GM21423 (cell line): ENCODE measurements around the gene ITGB3.

Experiments
- ATAC-seq: cut with Tn5 transposase; IDR thresholded peaks from one replicate; pipeline ENCODE4 v1.9.1; 2021; ENCODE audit warnings: mild to moderate bottlenecking, moderate library complexity; ENCODE audit not compliant: unreplicated experiment

ITGB3 gene

DNA sequence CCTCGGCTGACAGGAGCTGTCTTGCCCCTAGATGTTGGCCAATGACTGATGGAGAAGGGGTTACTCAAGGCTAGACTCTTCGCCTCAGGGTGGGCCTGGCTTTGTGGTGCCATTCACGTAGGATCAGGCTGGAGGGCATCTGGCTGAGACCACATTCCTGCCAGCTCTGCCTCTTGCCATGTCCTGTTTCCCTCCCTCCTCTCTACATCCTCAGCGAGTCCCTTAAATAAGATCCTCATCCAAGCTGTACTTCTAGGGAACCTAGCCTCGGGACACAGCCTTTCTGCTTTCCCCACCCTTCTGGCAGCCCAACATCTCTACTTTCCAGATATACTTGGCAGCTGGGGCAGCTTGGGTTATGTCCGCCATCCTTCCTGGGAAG is 42.2 kb downstream of the ITGB3 start:
- ATAC-seq: no peak

DNA sequence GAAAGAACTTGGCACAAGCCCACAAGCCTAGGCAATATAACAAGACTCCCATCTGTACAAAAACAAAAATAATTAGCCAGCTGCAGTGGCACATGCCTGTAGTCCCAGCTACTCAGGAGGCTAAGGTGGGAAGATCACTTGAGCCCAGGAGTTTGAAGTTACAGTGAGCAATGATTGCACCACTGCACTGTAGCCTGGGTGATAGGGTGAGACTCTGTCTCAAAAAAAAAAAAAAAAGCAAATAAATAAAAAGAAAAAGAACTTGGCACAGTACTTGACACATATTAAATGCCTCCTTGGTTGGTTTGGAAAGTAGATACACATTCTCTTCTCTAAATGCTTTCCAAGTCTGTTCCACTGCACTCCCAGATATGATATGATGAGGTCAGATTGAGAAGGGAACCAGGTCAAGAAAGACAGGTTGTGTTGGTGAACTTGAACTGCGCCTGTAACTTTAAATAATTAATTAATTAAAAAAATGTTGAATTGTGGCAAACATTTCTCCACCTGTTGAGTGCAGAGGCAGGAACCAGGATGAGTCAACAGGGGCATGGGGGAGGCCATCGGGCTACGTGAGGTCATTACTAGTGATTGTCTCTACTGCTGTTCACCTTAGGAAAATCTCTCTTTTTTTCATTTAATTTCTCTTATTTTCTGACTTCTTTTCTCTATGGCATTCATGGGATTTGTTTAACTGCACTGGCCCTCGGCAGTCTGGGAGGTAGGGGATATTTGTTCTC is 44.2 kb downstream of the ITGB3 start:
- no peak for ATAC-seq

DNA sequence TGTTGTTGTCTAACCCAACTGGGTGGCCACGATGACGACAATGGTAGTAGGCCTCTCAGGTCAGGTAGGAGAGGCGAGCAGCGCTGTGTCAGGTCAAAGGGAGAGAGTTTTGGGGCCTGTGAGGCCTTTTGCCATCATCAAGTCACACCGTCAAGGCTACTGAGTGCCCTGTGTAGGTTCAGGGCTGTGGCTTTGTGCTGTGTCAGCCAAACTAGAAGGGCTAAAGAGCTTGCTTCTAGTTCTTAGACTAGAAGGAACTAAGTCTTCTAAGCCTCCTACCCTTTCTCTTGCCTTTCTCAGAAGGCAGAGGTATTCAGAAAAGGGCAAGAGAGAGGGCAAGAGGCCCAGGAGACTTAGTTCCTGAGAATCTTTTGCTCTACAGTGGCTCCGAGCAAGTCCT is 45.1 kb downstream of the ITGB3 start:
- ATAC-seq: no peak

DNA sequence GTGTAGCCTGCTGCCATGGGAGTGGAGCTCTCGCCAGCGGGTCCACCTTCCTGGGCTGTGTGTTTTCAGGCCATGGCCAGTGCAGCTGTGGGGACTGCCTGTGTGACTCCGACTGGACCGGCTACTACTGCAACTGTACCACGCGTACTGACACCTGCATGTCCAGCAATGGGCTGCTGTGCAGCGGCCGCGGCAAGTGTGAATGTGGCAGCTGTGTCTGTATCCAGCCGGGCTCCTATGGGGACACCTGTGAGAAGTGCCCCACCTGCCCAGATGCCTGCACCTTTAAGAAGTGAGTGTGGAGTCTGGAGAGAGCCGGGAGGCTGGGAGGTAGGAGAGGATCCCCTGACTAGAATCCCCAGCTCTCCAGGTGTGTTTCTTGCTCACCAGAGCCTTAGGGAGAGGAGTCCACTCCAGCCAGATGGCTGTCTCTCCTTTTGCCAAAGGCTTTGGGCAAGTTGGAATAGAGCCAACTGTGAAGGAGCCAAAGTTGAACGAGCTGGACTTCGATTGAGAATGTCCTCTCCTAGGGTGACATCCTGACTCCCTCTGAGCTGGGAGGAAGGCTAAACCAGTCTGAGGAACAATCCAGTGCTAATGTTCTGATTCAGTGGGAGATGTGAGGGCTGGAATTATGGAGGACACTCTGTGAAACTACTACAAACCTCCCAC is 45.7 kb downstream of the ITGB3 start:
- no peak for ATAC-seq

DNA sequence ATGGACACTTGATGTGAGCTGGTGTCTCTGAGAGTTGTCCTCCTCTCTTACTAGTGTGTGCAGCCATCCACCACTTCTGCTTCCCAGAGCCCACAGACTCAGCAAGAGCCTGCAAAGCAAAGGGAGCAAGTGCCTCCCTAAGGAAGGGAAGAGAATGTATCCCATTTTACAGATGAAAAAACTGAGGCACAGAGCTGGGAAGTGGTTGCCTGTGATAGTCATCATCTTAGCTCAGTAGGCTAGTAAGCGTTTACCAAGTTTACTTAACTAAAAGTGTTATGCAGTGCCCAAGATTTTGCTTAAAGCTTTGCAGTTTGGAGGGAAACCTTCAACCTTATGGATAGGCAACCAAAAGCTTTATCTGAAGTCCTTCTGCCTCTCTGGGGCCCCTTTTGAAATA is 47.1 kb downstream of the ITGB3 start:
- no peak for ATAC-seq

DNA sequence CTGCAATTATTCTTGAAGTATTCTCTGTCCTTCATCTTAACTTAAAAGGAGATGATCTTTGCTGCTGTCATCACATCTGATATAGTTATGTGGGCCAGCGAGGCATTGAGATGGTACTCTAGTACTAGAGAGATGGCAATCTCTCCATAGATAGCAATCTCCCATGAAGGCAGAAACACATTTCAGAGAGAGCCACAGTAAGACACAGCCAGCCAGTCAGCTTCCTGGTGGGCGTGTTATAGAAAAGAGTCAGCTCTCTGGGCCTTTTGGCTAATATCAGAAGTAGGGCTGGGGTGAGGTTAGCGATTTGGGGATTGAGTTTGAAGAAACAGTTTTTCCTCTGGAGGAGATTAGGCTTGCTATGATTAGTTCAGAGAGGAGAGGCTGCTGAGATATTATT is 47.5 kb downstream of the ITGB3 start:
- ATAC-seq: no peak

DNA sequence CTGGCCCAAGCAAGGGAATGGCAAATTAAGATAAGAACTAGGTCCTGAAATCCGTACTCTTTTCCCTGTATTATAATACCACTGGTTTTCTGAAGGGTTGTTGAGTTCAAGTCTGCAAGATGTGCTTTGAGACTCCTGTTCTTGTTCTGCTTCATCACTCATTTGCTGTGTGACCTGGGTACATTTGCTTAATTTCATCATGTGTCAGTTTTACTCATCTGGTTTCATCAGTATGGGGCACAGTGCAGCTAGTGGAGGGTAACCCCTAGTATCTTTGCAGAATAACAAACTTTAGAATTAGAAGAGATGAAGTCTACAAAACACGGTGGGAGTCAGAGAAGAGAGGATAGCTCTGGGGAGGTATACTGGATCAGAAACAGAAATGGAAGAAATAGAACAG is 48.2 kb downstream of the ITGB3 start:
- ATAC-seq: no peak

DNA sequence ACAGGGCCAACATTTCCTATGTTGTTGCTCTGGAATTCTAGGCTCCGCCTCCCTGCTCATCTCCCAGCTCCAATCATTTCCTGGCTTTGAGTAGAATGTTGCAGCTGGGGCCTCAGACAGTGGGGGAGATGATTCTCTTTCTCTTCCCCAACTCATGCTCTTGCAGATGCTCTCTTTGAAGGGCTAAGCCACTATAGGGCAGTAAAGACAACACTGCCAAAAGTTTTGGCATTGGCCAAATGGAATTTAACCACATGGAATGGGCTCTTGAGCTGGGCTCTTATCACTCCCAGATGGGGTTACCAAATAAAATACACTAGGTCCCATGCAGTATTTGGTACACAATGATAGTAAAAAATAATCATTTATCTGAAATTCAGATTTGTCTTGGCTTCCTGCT is 50.6 kb downstream of the ITGB3 start:
- no peak for ATAC-seq

DNA sequence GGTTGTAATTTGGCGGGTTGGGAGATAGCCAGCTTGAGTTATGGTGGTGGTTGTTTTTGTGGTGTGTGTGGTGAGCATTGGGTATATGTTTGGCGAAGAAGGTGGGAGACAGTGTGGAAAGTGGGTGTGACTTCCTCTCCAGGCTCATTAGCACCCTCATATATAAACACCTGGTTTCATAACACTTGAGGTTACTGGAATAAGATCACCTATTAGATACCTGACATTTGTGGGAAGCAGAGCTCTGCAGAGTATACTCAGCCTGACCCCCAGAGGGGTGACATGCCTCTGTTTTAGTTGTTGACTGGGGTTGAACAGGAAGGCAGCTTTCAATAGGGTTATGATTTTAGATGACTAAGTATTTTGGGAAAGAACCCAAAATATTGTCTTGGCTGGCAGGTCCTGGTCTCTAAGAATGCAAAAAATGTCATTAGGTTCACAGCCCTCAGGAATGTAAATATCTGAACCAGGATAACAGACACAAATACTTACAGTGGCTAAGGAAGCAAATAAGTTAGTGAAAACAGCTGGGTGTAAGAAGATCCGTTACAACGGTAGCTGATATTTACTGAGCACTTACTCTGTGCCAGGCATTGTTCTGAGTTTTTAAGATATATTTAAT is 51.8 kb downstream of the ITGB3 start:
- no peak for ATAC-seq

DNA sequence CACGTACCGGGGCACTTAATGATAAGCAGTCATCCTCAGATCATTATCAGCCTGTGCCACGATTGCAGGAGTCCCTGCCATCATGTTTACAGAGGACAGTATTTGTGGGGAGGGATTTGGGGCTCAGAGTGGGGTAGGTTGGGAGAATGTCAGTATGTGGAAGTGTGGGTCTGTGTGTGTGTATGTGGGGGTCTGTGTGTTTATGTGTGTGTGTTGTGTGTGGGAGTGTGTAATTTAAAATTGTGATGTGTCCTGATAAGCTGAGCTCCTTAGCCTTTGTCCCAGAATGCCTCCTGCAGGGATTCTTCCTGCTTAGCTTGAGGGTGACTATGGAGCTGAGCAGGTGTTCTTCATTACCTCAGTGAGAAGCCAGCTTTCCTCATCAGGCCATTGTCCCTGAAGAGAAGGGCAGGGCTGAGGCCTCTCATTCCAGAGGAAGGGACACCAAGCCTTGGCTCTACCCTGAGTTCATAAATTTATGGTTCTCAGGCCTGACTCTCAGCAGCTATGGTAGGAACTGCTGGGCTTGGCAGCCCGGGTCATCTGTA is 56.6 kb downstream of the ITGB3 start:
- ATAC-seq: no peak

DNA sequence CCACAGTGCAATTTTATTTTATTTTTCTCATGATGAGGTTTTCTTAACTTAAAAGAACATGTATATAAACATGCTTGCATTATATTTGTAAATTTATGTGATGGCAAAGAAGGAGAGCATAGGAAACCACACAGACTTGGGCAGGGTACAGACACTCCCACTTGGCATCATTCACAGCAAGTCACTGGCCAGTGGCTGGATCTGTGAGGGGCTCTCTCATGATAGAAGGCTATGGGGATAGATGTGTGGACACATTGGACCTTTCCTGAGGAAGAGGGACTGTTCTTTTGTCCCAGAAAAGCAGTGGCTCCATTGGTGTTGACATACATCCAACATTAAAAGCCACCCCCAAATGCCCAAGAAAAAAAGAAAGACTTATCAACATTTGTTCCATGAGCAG is 57.8 kb downstream of the ITGB3 start:
- no peak for ATAC-seq

DNA sequence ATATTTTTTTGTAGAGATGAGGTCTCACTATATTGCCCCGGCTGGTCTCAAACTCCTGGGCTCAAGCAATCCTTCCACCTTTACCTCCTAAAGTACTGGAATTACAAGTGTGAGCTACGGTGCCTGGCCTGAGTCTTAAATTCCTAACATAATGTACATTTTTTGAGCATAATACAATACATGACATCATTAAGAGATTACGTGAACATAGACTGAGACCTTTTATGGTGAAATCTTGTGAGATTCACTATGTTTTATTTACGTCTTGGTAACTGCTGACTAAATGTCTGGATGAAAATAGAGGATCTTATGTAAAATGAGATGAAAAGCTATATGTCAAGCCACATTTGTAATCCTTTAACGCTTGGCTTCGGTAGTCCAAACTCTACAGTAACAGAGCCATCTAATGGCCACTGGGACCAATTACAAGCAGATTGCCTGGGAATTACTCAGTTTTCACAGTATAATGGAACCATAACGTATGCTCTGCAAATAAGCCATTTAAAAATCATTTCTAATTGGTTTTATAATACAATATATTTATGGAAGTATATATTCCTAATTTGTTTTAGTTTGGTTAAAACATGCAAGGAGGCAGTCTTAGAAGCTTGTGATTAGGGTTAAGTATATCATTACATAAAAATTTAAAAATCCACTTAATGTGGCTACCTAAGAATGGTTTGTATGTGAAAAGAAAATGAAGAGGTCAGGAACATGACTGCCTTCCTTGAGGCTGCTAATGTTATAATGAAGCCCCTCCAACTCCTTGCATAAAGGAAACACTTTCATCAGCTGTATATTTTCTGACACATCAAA is 62.0 kb downstream of the ITGB3 start:
- no peak for ATAC-seq

DNA sequence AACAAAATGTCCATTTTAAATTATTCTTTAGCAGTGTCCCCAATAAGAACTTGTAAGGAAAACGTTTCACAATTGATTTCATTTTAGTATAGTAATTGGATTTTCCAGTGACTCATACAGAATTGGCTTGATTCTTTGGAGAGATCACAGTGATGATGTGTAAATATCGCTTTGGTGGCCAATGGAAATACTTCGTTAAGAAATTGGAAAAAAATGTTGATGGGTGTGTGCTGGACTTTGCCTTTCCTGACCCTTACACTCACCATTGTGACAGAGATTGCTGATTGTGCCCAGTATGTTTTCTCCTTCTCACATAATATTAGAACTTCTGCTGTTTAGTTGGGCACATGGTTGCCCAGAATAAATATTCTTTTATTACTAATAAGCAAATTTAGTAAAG is 62.7 kb downstream of the ITGB3 start:
- no peak for ATAC-seq

DNA sequence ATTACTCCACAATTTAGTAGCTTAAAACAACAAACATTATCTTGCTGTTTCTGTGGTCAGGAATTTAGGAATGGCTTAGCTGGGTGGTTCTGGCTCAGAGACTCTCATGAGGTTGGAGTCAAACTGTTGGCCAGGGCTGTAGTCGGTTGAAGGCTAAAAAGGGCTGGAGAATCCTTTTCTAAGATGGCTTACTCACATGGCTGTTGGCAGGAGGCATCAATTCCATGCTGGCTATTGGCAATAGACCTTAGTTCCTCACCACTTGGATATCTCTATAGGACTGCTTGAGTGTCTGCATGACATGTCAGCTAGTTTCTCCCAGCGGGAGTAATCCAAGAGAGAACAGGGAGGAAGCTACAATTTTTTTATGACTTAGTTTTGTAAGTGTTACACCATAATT is 63.5 kb downstream of the ITGB3 start:
- no peak for ATAC-seq

DNA sequence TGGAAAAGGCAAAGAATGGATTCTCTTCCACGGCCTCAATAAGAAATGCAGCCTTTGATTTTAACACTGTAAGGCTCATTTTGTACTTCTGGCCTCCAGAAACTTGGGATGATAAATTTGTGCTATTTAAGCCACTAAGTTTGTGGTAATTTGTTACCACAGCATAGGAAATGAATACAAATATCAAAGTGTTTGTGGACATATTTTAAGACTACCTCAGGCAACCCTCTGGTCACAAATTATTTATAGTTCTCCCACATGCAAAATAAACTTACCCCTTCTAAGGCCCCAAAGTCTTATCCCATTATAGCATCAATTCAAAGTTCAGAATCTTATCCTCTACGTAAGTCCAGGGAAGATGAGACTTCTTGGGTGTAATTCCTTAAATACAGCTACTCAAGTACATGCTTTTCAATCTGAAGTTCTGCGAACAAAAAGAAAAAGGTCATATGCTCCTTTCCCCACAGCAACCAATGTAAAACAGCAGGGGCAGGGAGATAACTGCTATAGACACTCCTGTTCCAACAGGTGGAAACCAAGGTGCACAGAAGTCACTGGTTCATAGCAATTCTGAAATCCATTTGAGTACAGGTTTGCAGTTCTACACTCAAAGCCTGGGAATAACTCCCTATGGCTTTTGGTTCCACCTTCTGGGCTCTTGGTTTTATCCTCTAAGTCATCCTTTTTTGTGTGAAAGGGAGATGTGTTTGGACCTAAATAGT is 64.7 kb downstream of the ITGB3 start:
- ATAC-seq: no peak

DNA sequence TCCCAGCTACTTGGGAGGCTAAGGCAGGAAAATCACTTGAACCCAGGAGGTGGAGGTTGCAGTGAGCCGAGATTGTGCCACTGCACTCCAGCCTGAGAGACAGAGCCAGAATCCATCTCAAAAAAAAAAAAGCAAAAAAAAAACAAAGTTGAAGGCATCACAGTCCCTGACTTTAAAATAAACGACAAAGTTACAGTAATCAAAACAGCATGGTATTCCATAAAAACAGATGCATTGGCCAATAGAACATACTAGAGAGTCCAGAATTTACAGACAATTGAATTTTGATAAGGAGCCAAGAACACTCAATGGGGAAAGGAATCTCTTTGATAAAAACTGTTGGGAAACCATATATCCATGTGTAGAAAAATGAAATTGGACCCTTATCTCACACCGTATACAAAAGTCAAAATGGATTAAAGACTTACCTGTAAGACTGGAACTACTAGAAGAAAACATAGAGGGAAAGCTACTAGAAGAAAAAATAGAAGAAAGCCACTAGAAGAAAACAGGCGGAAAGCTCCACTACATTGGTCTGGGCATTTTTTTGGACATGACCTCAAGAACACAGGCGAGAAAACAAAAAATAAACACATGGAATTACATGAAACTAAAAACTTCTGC is 67.4 kb downstream of the ITGB3 start:
- no peak for ATAC-seq

DNA sequence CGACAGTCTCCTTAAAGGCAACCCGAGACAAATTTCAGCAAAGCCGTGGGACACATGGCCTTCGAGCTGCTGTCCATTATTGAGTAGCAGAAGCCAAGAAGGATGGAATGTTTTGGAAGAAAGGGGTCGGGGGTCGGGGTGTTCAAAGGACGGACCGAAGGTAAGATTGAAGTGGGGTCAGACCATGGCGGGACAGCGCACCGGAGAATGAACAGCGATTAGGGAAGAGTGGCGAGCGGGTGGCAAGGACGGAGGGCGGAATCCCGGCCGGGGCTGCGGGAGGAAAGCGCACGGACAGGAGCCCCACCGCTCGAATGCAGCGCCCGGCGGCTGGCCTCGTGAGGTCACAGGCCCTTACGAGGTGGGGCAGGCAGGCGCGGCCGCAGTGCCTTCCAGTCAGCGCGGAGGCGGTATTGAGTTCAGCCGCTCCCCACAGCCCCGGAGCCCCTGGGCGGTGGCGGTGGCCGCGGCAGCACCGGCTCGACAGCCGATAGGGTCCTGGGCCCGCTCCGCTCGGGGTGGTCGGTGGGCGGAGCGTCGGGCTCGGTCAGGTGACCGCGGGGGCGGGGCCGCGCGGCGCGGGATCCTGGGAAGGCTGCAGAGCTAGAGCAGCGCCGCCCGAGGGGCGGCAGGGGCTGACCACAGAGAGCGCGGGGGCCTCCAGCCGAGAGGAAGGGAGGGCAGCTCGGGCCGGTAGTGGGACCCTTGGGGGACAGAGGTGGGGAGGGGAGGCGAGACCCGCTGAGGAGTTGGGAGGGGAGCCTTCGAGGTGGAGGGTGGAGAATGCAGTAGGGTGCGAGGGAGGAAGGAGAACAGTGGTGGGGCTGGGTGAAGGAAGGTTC is 70.0 kb downstream of the ITGB3 start, which contains the start of gene EFCAB13:
TSS of gene EFCAB13 (plus strand) at position 574 of the 842 bp plus-strand sequence. CDS start 4,399 bp downstream, outside the sequence.
- peak; percentile 85 for ATAC-seq

DNA sequence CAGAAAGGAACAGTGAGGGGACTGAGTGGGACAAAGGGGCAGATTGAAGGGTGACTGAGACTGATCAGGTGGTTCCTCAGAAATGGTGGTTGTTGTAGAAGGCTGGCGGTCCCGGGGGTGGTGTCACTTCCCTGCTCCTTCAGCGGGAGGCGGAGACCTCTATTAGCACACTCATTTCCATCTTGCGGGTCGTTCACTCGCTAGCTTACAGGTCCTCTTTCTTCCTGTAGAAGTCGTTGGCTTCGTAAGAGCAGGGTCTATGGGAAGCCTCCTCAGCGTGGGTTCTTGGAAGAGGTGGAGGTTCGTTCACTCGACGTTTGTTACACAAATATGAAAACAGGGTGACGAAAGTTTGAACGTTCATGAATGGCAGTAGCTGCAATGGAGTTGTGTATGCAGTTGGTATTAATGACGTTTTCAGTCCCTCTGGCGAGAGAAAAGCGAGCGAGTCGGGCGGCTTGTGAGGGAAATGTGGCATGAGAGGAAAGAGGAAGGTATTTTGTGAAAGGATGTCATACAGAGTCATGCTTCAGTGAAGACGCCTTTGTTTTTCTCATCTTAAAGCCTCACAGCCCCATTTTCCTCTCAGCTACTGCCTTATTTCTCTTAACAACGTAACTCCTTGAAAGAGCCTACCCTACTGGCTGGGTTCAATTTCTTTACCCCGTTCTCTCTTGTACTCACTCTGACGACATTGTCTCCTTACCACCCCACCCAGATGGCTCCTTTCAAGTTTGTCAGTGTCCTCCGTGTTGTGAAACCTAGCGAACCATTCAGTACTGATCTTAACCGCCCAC is 70.8 kb downstream of the ITGB3 start:
- peak; percentile 29 for ATAC-seq
